A673 (cell line): ENCODE data around the gene HOXD8. TPM values are rescaled to one million over a fixed set of nuclear protein-coding genes. Genes with fewer than 3 reads are reported as not detected.

Source experiments
- BruUV-seq: library from RNA; stranded (reverse); fragments of 400-500 nt; replicated peaks from 2 replicates; lab custom pipeline; 2021; lab: Mats Ljungman, UMichigan
- CTCF ChIA-PET: fragments of 300-600 bp; sonication (Branson Sonifier 250); formaldehyde crosslinking; loops from one replicate; lab custom pipeline; 2022; ENCODE audit warnings: antibody characterized with exemption; lab: Charles Lee
- POLR2A ChIA-PET: fragments of 300-600 bp; sonication (Branson Sonifier 250); formaldehyde crosslinking; loops from one replicate; lab custom pipeline; 2022; ENCODE audit warnings: antibody characterized with exemption; ENCODE audit not compliant: low non-redundant PET; lab: Charles Lee
- DNase-seq: peaks from one replicate; pipeline ENCODE4 v3.0.0-alpha.2; 2015; ENCODE audit warnings: low spot score
- H3K27ac ChIP-seq: fragments of 200-600 bp; sonication (generic); 2 replicates; pipeline ENCODE4 v1.5.1; 2016; ENCODE audit warnings: mixed run types, low read depth, mild to moderate bottlenecking, mixed read lengths, antibody characterized with exemption, low read length; ENCODE audit not compliant: poor library complexity, severe bottlenecking
- H3K27me3 ChIP-seq: fragments of 200-600 bp; sonication (generic); replicated peaks from 2 replicates; pipeline ENCODE4 v1.6.1; 2017; ENCODE audit warnings: mixed run types, low read depth, mild to moderate bottlenecking, mixed read lengths, antibody characterized with exemption, low read length; ENCODE audit not compliant: insufficient read depth, poor library complexity
- H3K36me3 ChIP-seq: fragments of 200-600 bp; sonication (generic); 2 replicates; pipeline ENCODE4 v1.6.1; 2016; ENCODE audit warnings: mixed run types, mild to moderate bottlenecking, mixed read lengths, antibody characterized with exemption, low read length; ENCODE audit not compliant: insufficient read depth, poor library complexity, severe bottlenecking
- H3K4me1 ChIP-seq: fragments of 200-600 bp; sonication (generic); 2 replicates; pipeline ENCODE4 v1.6.1; 2017; ENCODE audit warnings: mixed run types, mild to moderate bottlenecking, mixed read lengths, antibody characterized with exemption, low read length; ENCODE audit not compliant: insufficient read depth, poor library complexity, severe bottlenecking
- H3K4me3 ChIP-seq: fragments of 200-600 bp; sonication (generic); 2 replicates; pipeline ENCODE4 v1.5.1; 2016; ENCODE audit warnings: low read depth, mixed run types, mild to moderate bottlenecking, mixed read lengths, low read length; ENCODE audit not compliant: poor library complexity, severe bottlenecking
- H3K9me3 ChIP-seq: fragments of 200-600 bp; sonication (generic); 2 replicates; pipeline ENCODE4 v1.6.1; 2016; ENCODE audit warnings: mixed run types, low read depth, mild to moderate bottlenecking, mixed read lengths, antibody characterized with exemption, low read length; ENCODE audit not compliant: poor library complexity, severe bottlenecking
- EZH2 ChIP-seq: fragments of 200-600 bp; sonication (generic); IDR thresholded peaks from 2 replicates; pipeline ENCODE4 v1.6.1; 2017; ENCODE audit warnings: borderline replicate concordance, low read depth, mild to moderate bottlenecking, mixed read lengths, antibody characterized with exemption, low read length; ENCODE audit not compliant: poor library complexity, severe bottlenecking
- intact Hi-C: fragments of 100-400 bp; cut with micrococcal nuclease; formaldehyde crosslinking; loops from one replicate; pipeline ENCODE4 v1.10.0; 2022; ENCODE audit not compliant: unreplicated experiment
- total RNA-seq: library from RNA; stranded (reverse); gene quantifications from 2 replicates; pipeline ENCODE4 v1.2.3, GENCODE V29; 2021
- TF ChIP-seq, protein P1 (sequence below): fragments of 300-800, 200-600 bp; sonication (generic); conservative IDR thresholded peaks from 2 replicates; pipeline ENCODE4 v1.5.1; 2017; ENCODE audit warnings: low read depth, mild to moderate bottlenecking, antibody characterized with exemption, low read length, moderate library complexity, mixed read lengths

The HOXD8 gene
- total RNA-seq, 1 experiment from 2014 or later: 56.8 TPM

DNA sequence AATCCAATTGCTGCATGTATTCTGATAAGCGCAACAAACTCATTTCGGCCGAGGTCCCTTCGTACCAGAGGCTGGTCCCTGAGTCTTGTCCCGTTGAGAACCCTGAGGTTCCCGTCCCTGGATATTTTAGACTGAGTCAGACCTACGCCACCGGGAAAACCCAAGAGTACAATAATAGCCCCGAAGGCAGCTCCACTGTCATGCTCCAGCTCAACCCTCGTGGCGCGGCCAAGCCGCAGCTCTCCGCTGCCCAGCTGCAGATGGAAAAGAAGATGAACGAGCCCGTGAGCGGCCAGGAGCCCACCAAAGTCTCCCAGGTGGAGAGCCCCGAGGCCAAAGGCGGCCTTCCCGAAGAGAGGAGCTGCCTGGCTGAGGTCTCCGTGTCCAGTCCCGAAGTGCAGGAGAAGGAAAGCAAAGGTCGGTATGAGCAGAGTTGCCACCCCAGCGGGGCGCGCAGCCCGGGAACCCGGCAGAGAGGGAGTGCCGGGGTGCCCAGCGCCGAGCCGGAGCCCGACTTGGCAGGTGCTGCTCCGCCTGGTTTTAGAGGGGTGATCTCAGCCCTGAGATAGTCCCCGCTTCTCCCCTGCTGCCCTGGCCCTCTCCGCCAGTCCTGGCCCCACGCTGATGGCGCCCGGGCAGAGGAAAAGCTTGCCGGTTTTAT, 12.2 kb upstream of the HOXD8 start:
- no TSS peak for BruUV-seq
- H3K4me3 ChIP-seq: peak overlapping the region; percentile 73
- DNase-seq: peak; percentile 20
- H3K27me3 ChIP-seq: no peaks in the 10 kb centered on the region
- H3K36me3 ChIP-seq: peaks cover 83% of the 10 kb centered on the region
- TF ChIP-seq, protein P1, sequence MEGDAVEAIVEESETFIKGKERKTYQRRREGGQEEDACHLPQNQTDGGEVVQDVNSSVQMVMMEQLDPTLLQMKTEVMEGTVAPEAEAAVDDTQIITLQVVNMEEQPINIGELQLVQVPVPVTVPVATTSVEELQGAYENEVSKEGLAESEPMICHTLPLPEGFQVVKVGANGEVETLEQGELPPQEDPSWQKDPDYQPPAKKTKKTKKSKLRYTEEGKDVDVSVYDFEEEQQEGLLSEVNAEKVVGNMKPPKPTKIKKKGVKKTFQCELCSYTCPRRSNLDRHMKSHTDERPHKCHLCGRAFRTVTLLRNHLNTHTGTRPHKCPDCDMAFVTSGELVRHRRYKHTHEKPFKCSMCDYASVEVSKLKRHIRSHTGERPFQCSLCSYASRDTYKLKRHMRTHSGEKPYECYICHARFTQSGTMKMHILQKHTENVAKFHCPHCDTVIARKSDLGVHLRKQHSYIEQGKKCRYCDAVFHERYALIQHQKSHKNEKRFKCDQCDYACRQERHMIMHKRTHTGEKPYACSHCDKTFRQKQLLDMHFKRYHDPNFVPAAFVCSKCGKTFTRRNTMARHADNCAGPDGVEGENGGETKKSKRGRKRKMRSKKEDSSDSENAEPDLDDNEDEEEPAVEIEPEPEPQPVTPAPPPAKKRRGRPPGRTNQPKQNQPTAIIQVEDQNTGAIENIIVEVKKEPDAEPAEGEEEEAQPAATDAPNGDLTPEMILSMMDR: no peak
- TF ChIP-seq EZH2: no peak
- no peaks in the 10 kb centered on the region for H3K9me3 ChIP-seq
- H3K27ac ChIP-seq: peak overlapping the region; percentile 88
- H3K4me1 ChIP-seq: peaks cover 47% of the 10 kb centered on the region
- intact Hi-C loops: no loop called here
- ChIA-PET CTCF (interaction anchor here (0.5 kb wide), 1 partner anchor 9 kb away, joined by 7 read pairs; no protein-coding TSS in a partner anchor), POLR2A (no interaction called here)

DNA sequence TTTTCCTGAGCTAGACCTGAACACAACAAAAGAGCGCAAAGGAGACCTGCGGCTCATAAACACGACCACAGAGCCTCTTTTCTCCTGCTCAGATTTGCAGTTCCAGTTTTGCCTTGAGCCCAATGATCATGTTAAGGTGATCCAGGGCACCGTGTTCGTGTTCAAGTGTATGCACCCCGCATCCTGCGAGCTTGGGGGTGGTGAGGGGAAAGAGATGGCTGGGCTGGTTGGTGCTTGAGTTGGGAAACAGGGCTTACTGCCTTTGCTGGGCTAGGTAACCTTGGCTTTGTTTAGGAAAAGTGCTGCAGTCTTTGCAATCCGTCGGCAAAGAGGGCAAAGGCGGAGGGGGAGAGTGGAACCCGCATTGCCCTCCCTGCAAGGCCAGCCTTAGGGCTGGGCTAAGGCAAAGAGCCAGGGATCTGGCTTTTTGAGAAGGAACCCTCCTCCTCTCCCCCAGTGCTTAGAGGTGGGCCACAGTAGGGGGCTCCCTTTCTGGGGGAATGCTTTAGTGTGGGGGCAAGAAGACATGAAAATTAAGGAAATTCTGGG, 11.6 kb upstream of the HOXD8 start:
- peak; percentile 39 for DNase-seq
- no peaks in the 10 kb centered on the region for H3K9me3 ChIP-seq
- no TSS peak for BruUV-seq
- ChIA-PET CTCF (interaction anchor here (0.5 kb wide), 1 partner anchor 10 kb away, joined by 7 read pairs; no protein-coding TSS in a partner anchor), POLR2A (no interaction called here)
- peak overlapping the region; percentile 88 for H3K27ac ChIP-seq
- H3K4me1 ChIP-seq: peaks cover 47% of the 10 kb centered on the region
- TF ChIP-seq EZH2: no peak
- TF ChIP-seq, protein P1: no peak
- intact Hi-C loops: no loop called here
- H3K36me3 ChIP-seq: peaks cover 77% of the 10 kb centered on the region
- H3K4me3 ChIP-seq: peak overlapping the region; percentile 73
- no peaks in the 10 kb centered on the region for H3K27me3 ChIP-seq

DNA sequence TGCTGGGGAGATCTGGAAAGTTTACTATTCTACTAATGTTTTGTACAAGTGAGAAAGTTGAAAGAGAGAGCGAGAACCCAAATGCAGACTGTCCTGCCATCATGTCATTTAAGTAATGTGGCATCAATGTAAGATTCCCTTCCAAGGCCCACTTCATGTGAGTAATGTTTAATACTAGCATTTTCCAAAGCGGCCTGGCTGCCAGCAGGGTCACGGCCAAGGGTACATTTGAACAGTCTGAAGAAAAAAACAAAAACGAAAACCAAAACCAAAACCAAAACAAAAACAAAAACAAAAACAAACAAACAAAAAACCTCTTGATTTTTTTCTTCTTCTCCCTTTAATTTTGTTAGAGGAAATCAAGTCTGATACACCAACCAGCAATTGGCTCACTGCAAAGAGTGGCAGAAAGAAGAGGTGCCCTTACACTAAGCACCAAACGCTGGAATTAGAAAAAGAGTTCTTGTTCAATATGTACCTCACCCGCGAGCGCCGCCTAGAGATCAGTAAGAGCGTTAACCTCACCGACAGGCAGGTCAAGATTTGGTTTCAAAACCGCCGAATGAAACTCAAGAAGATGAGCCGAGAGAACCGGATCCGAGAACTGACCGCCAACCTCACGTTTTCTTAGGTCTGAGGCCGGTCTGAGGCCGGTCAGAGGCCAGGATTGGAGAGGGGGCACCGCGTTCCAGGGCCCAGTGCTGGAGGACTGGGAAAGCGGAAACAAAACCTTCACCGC, 10.7 kb upstream of the HOXD8 start:
- peaks cover 75% of the 10 kb centered on the region for H3K36me3 ChIP-seq
- H3K27me3 ChIP-seq: no peaks in the 10 kb centered on the region
- H3K4me3 ChIP-seq: peak overlapping the region; percentile 73
- peak; percentile 90 for DNase-seq
- no TSS peak for BruUV-seq
- ChIA-PET CTCF (no interaction called here), POLR2A (no interaction called here)
- peaks cover 44% of the 10 kb centered on the region for H3K4me1 ChIP-seq
- no peaks in the 10 kb centered on the region for H3K9me3 ChIP-seq
- peak overlapping the region; percentile 88 for H3K27ac ChIP-seq
- intact Hi-C loops: no loop called here
- TF ChIP-seq, protein P1: peak; percentile 89
- TF ChIP-seq EZH2: no peak
